GM12891 (cell line): ENCODE data around the gene BATF2.
"Not testable (repeated sequence)": the region's sequence is repeated elsewhere in the genome, so short reads cannot be mapped to it uniquely, and the experiment has no call there.

Source experiments
- POLR2A ChIP-seq: IDR thresholded peaks from 2 replicates; pipeline ENCODE4 v1.6.1; 2011; ENCODE audit warnings: low read depth, low read length, control low read depth
- POLR2AphosphoS5 ChIP-seq: IDR thresholded peaks from 2 replicates; pipeline ENCODE4 v1.6.1; 2011; ENCODE audit warnings: low read depth, low read length, control low read depth
- TAF1 ChIP-seq: IDR thresholded peaks from 2 replicates; pipeline ENCODE4 v1.6.1; 2011; ENCODE audit warnings: low read depth, low read length, control low read depth

DNA sequence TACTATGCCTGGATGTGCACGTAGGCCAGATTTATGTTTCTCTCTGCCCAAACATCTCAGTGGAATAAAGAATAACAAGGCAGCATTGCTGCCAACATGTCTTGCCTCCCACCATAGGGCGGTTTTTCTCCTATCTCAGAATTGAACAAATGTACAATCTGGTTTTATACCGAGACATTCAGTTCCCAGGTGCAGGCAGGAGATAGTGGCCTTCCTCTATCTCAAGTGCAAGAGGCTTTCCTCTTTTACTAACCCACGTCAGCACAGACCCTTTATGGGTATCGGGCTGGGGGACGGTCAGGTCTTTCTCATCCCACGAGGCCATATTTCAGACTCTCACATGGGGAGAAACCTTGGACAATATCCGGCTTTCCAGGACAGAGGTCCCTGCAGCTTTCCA lies 26.7 kb upstream of the BATF2 start:
- TF ChIP-seq TAF1, POLR2A, POLR2AphosphoS5: not testable (repeated sequence)
